Pancreas (tissue), 10 donors: ENCODE measurements around the gene STEAP4. TPM values are rescaled to one million over a fixed set of nuclear protein-coding genes. Genes with fewer than 3 reads are reported as not detected.
A peak's percentile ranks its signal among the peaks of the same experiment; 100 is the strongest.

ENCODE experiments used
- ATAC-seq, 4 donors: fragments of 200-7000 bp; cut with Tn5 transposase; one replicate each; pipeline versions ENCODE4 v1.8.0 to v1.9.1; 2020; ENCODE audit warnings: mild to moderate bottlenecking in 4 of 4, moderate library complexity in 4 of 4
- DNase-seq, 6 donors: peaks; one replicate each; pipeline ENCODE4 v3.0.0-alpha.2; 2020
- FAIRE-seq: peaks from 2 replicates; lab custom pipeline; 2012; peaks lifted over from hg19 to GRCh38; lab: Jason Lieb, UNC
- H3K27ac ChIP-seq, 4 donors: fragments of 200-600 bp; sonication (generic); 1 replicate in 3 of 4; 2 replicates in 1 of 4; pipeline versions ENCODE4 v1.5.0 to v1.8.0; 2020
- H3K27me3 ChIP-seq, 4 donors: fragments of 200-600 bp; one replicate each; pipeline ENCODE4 v1.8.0; 2021
- H3K36me3 ChIP-seq, 3 donors: fragments of 200-600 bp; sonication (generic) in 1 of 3; one replicate each; pipeline versions ENCODE4 v1.5.0 to v1.8.0; 2020 to 2021
- H3K4me1 ChIP-seq, 3 donors: fragments of 200-600 bp; one replicate each; pipeline ENCODE4 v1.8.0; 2021
- H3K4me3 ChIP-seq, 4 donors: fragments of 200-600 bp; sonication (generic) in 2 of 4; one replicate each; pipeline versions ENCODE4 v1.5.0 to v1.8.0; 2020 to 2021
- H3K9me3 ChIP-seq, 4 donors: fragments of 200-600 bp; one replicate each; pipeline ENCODE4 v1.8.0; 2021
- CTCF ChIP-seq, 4 donors: fragments of 200-600 bp; sonication (generic) in 3 of 4; IDR thresholded peaks; one replicate each; pipeline versions ENCODE4 v1.5.0 to v1.8.0; 2021; ENCODE audit warnings: antibody characterized with exemption in 4 of 4
- WGBS, 2 donors: extraction: QIAGEN DNeasy Blood & Tissue Kit; methylation state at CpG; one replicate each; pipeline ENCODE4 v1.1.7; 2013; 5-methylcytosine and 5-hydroxymethylcytosine counted together
- intact Hi-C, 3 donors: fragments of 100-400 bp; cut with DNase I; formaldehyde crosslinking; loops; one replicate each; pipeline versions ENCODE4 v1.11.1 to v1.14.2; 2022
- polyA plus RNA-seq, 2 donors: library from polyadenylated mRNA; stranded (reverse); fragments of 200-250 nt; gene quantifications; one replicate each; pipeline ENCODE4 v1.2.3, GENCODE V29; 2013
- total RNA-seq, 6 donors: library from RNA; stranded (reverse); fragmentation: NEBNext Ultra II Directional in 4 of 6; extraction: Animal tissue kit (Norgen Biotek cat#: 25700) in 4 of 6; gene quantifications; one replicate each; pipeline versions ENCODE4 v1.2.1 to v1.2.4, GENCODE V29; 2021 to 2023
- donor health status: healthy with polysubstance abuse.
- donor health status: DM: no; HTN: no; CAD: no; lungs with moderate emphysema.
- donor health status: DM: no; HTN: no; CAD: no.
- donor health status: control.
- donor health status: control.
- donor health status: Bipolar disorder and iron deficiency.
- donor health status: DM: yes; HTN: yes; CAD: no.
- donor health status: DM: no; HTN: no; CAD: no.
- donor health status: DM: no; HTN: no; CAD: no.
- donor health status: DM: yes; HTN: yes; CAD: no.

STEAP4 gene
- total and polyA plus RNA-seq, 8 donors = 3.2 to 15.0 (median 7.2) TPM

DNA sequence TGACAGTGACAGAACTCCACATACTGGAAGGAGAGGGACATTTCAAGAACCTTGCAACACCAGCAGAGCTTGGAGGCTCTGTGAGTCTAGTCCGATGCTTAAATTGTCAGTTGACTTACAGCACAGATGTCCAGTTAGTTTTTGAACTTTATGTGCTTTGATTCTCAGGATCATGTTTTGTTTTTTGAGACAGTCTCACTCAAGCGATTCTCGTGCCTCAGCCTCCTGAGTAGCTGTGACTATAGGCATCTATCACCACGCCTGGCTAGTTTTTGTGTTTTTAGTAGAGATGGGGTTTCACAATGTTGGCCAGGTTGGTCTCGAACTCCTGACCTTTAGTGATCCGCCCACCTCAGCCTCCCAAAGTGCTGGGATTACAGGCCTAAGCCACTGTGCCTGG, 31.8 kb upstream of the STEAP4 start:
- intact Hi-C loops = no loop called here
- DNase-seq = no peak

DNA sequence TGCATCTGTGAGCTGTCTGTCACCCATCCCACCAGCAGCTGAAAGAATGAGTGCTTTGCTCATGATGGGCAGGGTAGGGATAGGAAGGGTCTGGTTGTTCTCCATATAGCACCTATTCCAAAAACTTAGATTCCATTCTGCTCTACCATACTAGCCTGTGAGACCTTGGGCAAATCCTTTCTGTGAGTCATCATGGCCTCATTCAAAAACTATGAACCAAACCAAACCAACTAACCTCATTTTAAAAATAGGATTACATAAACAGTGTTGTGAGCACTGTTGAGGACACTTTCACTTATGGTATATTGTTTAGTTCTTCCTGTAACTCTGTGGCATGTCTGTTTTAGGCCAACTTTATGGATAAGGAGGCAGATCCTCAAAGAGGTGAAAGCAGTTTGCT, 30.9 kb upstream of the STEAP4 start:
- Histone ChIP-seq H3K36me3 (no peaks in the 10 kb centered on the region), H3K9me3 (no peaks in the 10 kb centered on the region), H3K27me3 (no peaks in the 10 kb centered on the region), H3K4me1 (no peaks in the 10 kb centered on the region), H3K4me3 (no peak overlapping the region), H3K27ac (no peak overlapping the region)
- ATAC-seq (no peak), DNase-seq (no peak), FAIRE-seq (no peak)
- intact Hi-C loops = no loop called here
- no peak for TF ChIP-seq CTCF (IDR thresholded peaks at IDR 0.05)

More for the DNA sequence above, 31.8 kb upstream of the STEAP4 start:
- no peak for FAIRE-seq
- Histone ChIP-seq H3K27ac (no peak overlapping the region), H3K4me1 (no peaks in the 10 kb centered on the region), H3K4me3 (no peak overlapping the region), H3K9me3 (no peaks in the 10 kb centered on the region), H3K36me3 (no peaks in the 10 kb centered on the region), H3K27me3 (no peaks in the 10 kb centered on the region)
- no peak for TF ChIP-seq CTCF (IDR thresholded peaks at IDR 0.05)
- WGBS, 2 donors = 95 to 97% methylated on average over 6 of the region's 6 CpGs
- no peak for ATAC-seq

DNA sequence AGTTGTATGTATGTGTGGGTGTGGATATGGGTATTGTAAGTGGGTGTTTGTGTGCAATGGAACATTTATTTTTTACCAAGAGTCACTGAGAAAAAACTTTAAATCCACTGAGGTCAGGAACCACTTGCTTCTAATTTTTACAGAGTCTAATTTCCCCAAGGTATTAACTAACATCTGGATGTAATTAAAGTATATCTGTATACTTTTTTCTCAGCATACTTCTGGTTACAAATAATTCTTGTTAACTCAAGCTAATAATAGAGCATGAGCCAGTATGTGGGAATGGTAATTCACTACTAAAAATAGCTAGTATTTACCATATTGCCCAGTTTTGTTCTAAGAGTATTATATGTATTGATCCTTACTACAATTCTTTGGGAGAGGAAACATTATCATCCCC, 24.6 kb upstream of the STEAP4 start:
- no peak for TF ChIP-seq CTCF (IDR thresholded peaks at IDR 0.05)
- ATAC-seq = no peak
- no peaks in the 10 kb centered on the region for H3K27me3 ChIP-seq
- no peak for FAIRE-seq
- no peaks in the 10 kb centered on the region for H3K36me3 ChIP-seq
- H3K4me1 ChIP-seq = no peaks in the 10 kb centered on the region
- H3K27ac ChIP-seq = no peak overlapping the region
- intact Hi-C loops = no loop called here
- no peak for DNase-seq
- no peak overlapping the region for H3K4me3 ChIP-seq
- H3K9me3 ChIP-seq = no peaks in the 10 kb centered on the region

DNA sequence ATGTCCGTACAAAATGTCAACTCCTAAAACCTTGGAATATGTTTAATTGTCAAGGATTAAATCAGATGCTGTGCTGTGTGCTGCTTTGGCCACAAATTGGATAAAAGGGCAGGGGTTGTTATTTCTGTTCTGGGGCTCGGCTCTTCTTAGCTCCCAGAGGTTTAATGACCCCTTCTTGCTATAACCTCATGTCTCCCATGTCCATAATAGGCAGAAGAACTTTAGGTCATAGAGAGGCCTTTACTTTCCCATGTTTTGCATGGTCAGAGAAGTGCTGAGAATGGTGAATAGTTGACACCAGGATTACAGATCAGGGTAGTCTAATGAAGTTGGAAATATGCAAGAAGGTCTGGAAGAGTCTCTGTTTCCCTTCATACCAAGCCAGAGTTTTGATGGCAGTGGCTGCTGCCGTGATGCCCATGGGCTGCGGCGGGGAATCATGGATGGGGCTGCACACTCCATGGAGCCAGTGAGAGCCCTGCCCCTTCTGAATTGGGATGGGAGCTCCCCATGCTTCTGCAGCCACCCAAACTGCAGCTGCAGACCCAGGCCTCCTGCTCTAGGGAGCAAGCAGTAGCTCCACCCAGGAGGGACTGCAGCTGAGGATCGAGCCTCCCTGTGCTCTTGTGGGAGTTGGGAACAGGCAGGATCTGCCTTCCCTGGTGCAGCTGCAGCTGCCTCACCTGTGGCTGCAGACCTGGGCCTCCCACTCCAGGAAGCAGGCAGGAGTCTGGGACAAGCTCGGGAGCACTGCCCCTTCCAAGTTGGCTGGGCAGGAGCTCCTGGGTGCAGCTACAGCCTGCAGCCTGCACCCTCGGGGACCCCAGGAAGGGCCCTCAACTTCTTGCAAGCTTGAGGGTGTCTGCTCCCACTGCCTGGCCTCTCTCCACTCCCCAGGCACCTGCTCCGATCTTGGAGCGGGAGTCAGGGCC, 23.1 kb upstream of the STEAP4 start:
- Histone ChIP-seq H3K36me3 (no peaks in the 10 kb centered on the region), H3K27me3 (no peaks in the 10 kb centered on the region), H3K27ac (no peak overlapping the region), H3K4me3 (no peak overlapping the region), H3K9me3 (no peaks in the 10 kb centered on the region), H3K4me1 (no peaks in the 10 kb centered on the region)
- DNase-seq = peak in 1 of 6 donors; percentile 42
- TF ChIP-seq CTCF (IDR thresholded peaks at IDR 0.05) = no peak
- intact Hi-C loops = no loop called here
- ATAC-seq = no peak
- 75 to 82% methylated on average over 10 of the region's 10 CpGs for WGBS, 2 donors
- no peak for FAIRE-seq

GRCh38 chr7:88328787-88329186, 22.1 kb upstream of the STEAP4 start:
- Histone ChIP-seq H3K27me3 (no peaks in the 10 kb centered on the region), H3K36me3 (no peaks in the 10 kb centered on the region), H3K4me1 (no peaks in the 10 kb centered on the region), H3K4me3 (no peak overlapping the region), H3K9me3 (no peaks in the 10 kb centered on the region), H3K27ac (no peak overlapping the region)
- DNase-seq = no peak
- no peak for TF ChIP-seq CTCF (IDR thresholded peaks at IDR 0.05)
- no peak for FAIRE-seq
- intact Hi-C loops = no loop called here
- ATAC-seq = no peak
